OCI-LY1 (cell line): ENCODE measurements around the gene RNASEH1.
A peak's percentile ranks its signal among the peaks of the same experiment; 100 is the strongest.
"Not testable (repeated sequence)": the region's sequence is repeated elsewhere in the genome, so short reads cannot be mapped to it uniquely, and the experiment has no call there.

Experiments used
- H2AFZ ChIP-seq: fragments of 200-600 bp; sonication (generic), shearing (Covaris generic); 2 replicates; pipeline ENCODE4 v1.6.0; 2014; ENCODE audit warnings: antibody characterized with exemption, mild to moderate bottlenecking, low read length
- H3F3A ChIP-seq: fragments of 200-600 bp; sonication (generic), shearing (Covaris generic); 2 replicates; pipeline ENCODE4 v1.6.0; 2014; ENCODE audit warnings: mild to moderate bottlenecking, antibody characterized with exemption, low read length, moderate library complexity; ENCODE audit not compliant: insufficient read depth
- H3K27ac ChIP-seq: fragments of 200-600 bp; sonication (generic); 2 replicates; pipeline ENCODE4 v1.5.1; 2014; ENCODE audit warnings: low read length, mixed run types, mild to moderate bottlenecking, low read depth; ENCODE audit not compliant: poor library complexity, severe bottlenecking
- H3K27me3 ChIP-seq: fragments of 200-600 bp; sonication (generic); 2 replicates; pipeline ENCODE4 v1.6.0; 2014; ENCODE audit warnings: antibody characterized with exemption, mild to moderate bottlenecking, low read length, moderate library complexity; ENCODE audit not compliant: insufficient read depth
- H3K36me3 ChIP-seq: fragments of 200-600 bp; sonication (generic); 2 replicates; pipeline ENCODE4 v1.6.1; 2014; ENCODE audit warnings: mild to moderate bottlenecking, antibody characterized with exemption, low read length, moderate library complexity, mixed read lengths; ENCODE audit not compliant: insufficient read depth
- H3K4me1 ChIP-seq: fragments of 200-600 bp; sonication (generic); 2 replicates; pipeline ENCODE4 v1.5.1; 2014; ENCODE audit warnings: mild to moderate bottlenecking, low read length, moderate library complexity; ENCODE audit not compliant: insufficient read depth, severe bottlenecking
- H3K4me2 ChIP-seq: fragments of 200-600 bp; sonication (generic), shearing (Covaris generic); 2 replicates; pipeline ENCODE4 v1.6.1; 2014; ENCODE audit warnings: low read length
- H3K4me3 ChIP-seq: fragments of 200-600 bp; sonication (generic); 2 replicates; pipeline ENCODE4 v1.5.1; 2014; ENCODE audit warnings: low read length, low read depth, mild to moderate bottlenecking, mixed read lengths; ENCODE audit not compliant: poor library complexity, severe bottlenecking
- H3K79me2 ChIP-seq: fragments of 200-600 bp; shearing (Covaris generic); 2 replicates; pipeline ENCODE4 v1.6.1; 2016; ENCODE audit warnings: mixed run types, low read length, mixed read lengths; ENCODE audit not compliant: insufficient read depth
- H3K9ac ChIP-seq: fragments of 200-600 bp; sonication (generic), shearing (Covaris generic); 2 replicates; pipeline ENCODE4 v1.6.1; 2014; ENCODE audit warnings: mild to moderate bottlenecking, low read length, mixed read lengths
- H3K9me2 ChIP-seq: fragments of 200-600 bp; sonication (generic), shearing (Covaris generic); 2 replicates; pipeline ENCODE4 v1.6.1; 2014; ENCODE audit warnings: low read depth, mild to moderate bottlenecking, low read length, mixed read lengths
- H3K9me3 ChIP-seq: fragments of 200-600 bp; shearing (Covaris generic); 2 replicates; pipeline ENCODE4 v1.6.1; 2014; ENCODE audit warnings: low read length, mixed read lengths
- H4K20me1 ChIP-seq: fragments of 200-600 bp; sonication (generic), shearing (Covaris generic); 2 replicates; pipeline ENCODE4 v1.6.0; 2016; ENCODE audit warnings: mild to moderate bottlenecking, low read length; ENCODE audit not compliant: insufficient read depth
- CTCF ChIP-seq: fragments of 200-600 bp; sonication (generic), shearing (Covaris generic); IDR thresholded peaks from 2 replicates; pipeline ENCODE4 v1.5.1; 2017; ENCODE audit warnings: mild to moderate bottlenecking, antibody characterized with exemption, low read length, moderate library complexity, mixed read lengths
- EZH2 ChIP-seq: fragments of 200-600 bp; sonication (generic), shearing (Covaris generic); IDR thresholded peaks from 2 replicates; pipeline ENCODE4 v1.8.0; 2017; ENCODE audit warnings: borderline replicate concordance, mixed run types, mild to moderate bottlenecking, antibody characterized with exemption, low read length, moderate library complexity, mixed read lengths

Gene RNASEH1

GRCh38 chr2:3581367-3582262, 23.5 kb upstream of the RNASEH1 start:
- Histone ChIP-seq H3K4me2 (no peak overlapping the region), H4K20me1 (0 out of 2 replicates have a peak, but pooled peaks cover 3% of the 10 kb centered on the region), H3K27ac (no peak overlapping the region), H2AFZ (no peak overlapping the region), H3K9me3 (no peaks in the 10 kb centered on the region), H3K79me2 (peaks cover 26% of the 10 kb centered on the region), H3F3A (peaks cover 18% of the 10 kb centered on the region), H3K36me3 (peaks cover 80% of the 10 kb centered on the region), H3K9me2 (no peaks in the 10 kb centered on the region), H3K9ac (no peak overlapping the region), H3K27me3 (no peaks in the 10 kb centered on the region), H3K4me1 (peaks cover 28% of the 10 kb centered on the region), H3K4me3 (no peak overlapping the region)
- no peak for TF ChIP-seq CTCF
- no peak for TF ChIP-seq EZH2

- Histone ChIP-seq H4K20me1 (0 out of 2 replicates have a peak, but pooled peaks cover 3% of the 10 kb centered on the region), H3K27me3 (no peaks in the 10 kb centered on the region), H3K4me2 (no peak overlapping the region), H3F3A (peaks cover 18% of the 10 kb centered on the region), H3K27ac (no peak overlapping the region), H3K9me2 (no peaks in the 10 kb centered on the region), H2AFZ (no peak overlapping the region), H3K79me2 (peaks cover 38% of the 10 kb centered on the region), H3K4me3 (no peak overlapping the region), H3K36me3 (peaks cover 91% of the 10 kb centered on the region), H3K9me3 (no peaks in the 10 kb centered on the region), H3K9ac (no peak overlapping the region), H3K4me1 (peaks cover 36% of the 10 kb centered on the region)
- TF ChIP-seq EZH2 (no peak), CTCF (no peak)
Measured at GRCh38 chr2:3580449-3580848, 22.3 kb upstream of the RNASEH1 start.

GRCh38 chr2:3578987-3579386, 20.9 kb upstream of the RNASEH1 start:
- peaks cover 18% of the 10 kb centered on the region for H3F3A ChIP-seq
- no peak overlapping the region for H3K27ac ChIP-seq
- H3K4me3 ChIP-seq, result peak overlapping the region; percentile 96
- no peaks in the 10 kb centered on the region for H3K27me3 ChIP-seq
- H2AFZ ChIP-seq, result no peak overlapping the region
- H3K4me1 ChIP-seq, result peaks cover 44% of the 10 kb centered on the region
- peak overlapping the region; percentile 82 for H3K4me2 ChIP-seq
- TF ChIP-seq CTCF, result no peak
- no peak for TF ChIP-seq EZH2
- peaks cover 86% of the 10 kb centered on the region for H3K36me3 ChIP-seq
- no peak overlapping the region; the same call in 1 of the 2 replicates for H3K9ac ChIP-seq
- no peaks in the 10 kb centered on the region for H3K9me3 ChIP-seq
- 0 out of 2 replicates have a peak, but pooled peaks cover 3% of the 10 kb centered on the region for H4K20me1 ChIP-seq
- no peaks in the 10 kb centered on the region for H3K9me2 ChIP-seq
- H3K79me2 ChIP-seq, result peaks cover 38% of the 10 kb centered on the region

- not testable (repeated sequence) for H4K20me1 ChIP-seq, H3F3A ChIP-seq, H2AFZ ChIP-seq, H3K9me2 ChIP-seq, H3K27me3 ChIP-seq, H3K9me3 ChIP-seq
- peak overlapping the region; percentile 94 for H3K9ac ChIP-seq
- H3K36me3 ChIP-seq, result peaks cover 59% of the 10 kb centered on the region
- peak overlapping the region; percentile 67 for H3K27ac ChIP-seq
- H3K4me1 ChIP-seq, result peaks cover 46% of the 10 kb centered on the region
- H3K4me2 ChIP-seq, result peak overlapping the region; percentile 82
- peak overlapping the region; percentile 96 for H3K4me3 ChIP-seq
- peaks cover 38% of the 10 kb centered on the region for H3K79me2 ChIP-seq
Measured at GRCh38 chr2:3576263-3576630, 18.1 kb upstream of the RNASEH1 start.
